NCI-H2196 (cell line): Measurements from ENCODE around the gene SNX14.

ENCODE experiments used
- DNase-seq: peaks from one replicate; lab custom pipeline; 2025; ENCODE audit not compliant: unreplicated experiment; lab: John Stamatoyannopoulos, UW

The SNX14 gene

DNA sequence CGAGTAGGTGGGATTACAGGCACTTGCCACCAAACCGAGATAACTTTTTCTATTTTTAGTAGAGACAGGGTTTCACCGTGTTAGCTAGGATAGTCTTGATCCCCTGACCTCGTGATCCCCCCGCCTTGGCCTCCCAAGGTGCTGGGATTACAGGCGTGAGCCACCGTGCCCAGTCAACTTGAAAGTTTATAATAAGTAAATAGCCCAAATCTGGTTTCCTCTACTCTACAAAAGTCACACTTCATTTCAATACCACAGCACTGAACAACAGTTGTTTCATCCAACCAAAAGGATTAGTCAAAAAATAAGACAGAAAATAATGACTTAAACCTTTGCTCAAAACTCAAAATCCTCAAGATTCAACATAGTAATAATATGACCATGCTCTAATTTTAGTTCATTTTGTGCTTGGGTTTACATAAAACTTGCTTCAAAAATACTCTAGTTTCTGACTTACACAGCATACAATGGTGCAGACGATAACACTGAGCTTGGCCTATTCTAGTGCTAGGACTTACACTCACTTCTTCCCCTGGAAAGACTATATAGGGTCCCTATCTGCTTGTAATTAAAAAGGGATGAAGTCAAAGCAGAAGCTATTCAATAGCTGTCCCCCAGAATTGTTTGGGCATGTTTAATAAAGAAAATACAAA, 87.1 kb downstream of the SNX14 start:
- no peak for DNase-seq

GRCh38 chr6:85498596-85499258, 94.9 kb downstream of the SNX14 start:
- DNase-seq = peak; percentile 57

- DNase-seq = no peak
Measured at GRCh38 chr6:85496856-85497255, 96.8 kb downstream of the SNX14 start.

- no peak for DNase-seq
Measured at GRCh38 chr6:85496009-85496579, 97.6 kb downstream of the SNX14 start.

DNA sequence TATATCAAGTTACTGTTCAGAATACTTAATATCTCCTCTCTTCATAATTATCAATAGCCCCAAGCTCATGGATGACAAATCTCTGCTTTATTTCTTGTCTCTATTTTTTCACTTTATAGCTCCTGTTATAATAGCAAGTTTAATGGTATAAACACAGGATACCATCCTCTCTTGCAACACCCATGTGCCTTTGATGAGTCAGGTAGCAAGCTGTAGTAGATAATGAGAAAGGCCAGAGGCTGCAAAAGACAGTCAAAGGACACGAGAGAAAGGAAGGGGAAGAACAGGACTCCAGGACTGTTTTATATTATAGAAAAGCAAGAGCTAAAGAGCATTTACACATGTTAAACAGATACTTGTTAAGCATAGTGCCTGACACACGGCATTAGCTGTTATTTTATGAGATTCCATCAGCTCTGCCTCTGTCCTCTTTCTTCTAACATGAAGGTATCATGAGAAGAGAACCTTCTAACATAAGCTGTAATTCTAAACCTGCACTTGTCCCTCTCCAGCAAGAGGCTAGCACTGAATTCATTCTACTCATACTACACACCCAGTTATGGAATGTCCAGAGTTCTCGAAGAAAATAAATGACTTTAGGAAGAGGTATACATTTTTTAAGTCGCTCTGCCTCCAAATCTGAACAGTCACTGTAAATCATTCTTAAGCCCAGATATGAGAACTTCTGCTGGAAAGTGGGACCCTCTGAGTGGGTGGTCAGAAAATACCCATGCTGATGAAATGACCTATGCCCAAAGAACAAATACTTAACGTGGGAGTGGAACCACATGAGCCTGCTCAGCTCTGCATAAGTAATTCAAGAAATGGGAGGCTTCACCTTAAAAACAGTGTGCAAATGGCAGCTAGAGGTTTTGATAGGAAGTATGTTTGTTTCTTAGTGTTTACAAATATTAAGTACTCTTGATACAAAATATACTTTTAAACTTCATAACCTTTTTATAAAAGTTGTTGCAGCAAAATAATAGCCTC, 98.8 kb downstream of the SNX14 start:
- DNase-seq = no peak

GRCh38 chr6:85493389-85493788, 100.3 kb downstream of the SNX14 start:
- DNase-seq = no peak

DNA sequence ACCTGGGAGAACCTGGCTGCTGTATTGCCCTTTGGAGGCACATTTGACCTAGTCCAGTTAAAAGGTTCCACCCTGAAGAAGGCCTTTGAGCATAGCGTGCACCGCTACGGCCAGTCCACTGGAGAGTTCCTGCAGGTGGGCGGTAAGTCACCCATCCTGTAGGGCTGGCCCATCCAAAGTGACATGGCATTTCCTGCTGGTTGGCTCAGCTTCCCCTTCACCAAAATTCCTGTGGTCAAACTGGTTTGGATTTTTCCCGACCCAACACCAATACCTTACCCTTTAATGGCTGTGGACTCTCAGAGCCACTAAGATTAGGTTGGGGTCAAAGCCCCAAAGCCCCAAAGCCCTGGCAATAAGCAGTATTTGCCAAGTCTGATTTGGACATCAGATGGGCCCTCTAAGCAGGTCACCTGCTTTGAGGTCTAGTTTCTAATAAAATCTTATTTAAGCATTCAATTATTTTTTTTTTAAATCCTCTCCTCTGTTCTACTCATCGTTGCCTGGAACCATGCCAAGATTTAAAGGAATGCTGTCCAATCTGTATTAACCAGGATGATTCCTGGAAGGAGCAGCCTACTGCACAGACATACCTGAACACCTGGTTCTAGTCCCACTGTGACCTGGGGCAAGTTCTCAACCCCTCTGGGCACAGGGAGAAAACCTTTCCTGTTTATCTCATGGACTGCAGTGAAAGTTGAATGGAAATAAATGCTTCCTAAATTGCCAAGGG, 103.0 kb downstream of the SNX14 start:
- DNase-seq = no peak

DNA sequence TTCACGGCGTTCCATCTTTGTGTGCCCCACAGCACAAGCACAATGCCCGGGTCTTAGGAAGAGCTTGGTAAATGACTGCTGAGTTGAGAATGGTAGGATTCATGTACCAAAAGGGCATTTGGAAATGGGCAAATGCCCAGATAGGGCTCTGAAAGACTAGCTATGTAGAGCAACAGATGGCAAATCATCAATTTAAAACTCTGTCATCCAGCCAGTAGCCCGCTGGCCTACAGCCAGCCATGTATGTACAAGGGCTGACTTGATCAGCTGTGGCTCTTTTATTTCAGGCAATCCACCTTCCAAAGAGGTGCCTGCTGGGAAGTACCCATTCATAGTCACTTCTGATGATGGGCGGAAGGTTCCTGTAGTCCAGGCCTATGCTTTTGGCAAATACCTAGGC, 108.7 kb downstream of the SNX14 start:
- DNase-seq = no peak

- DNase-seq = no peak
Measured at GRCh38 chr6:85483846-85484245, 109.8 kb downstream of the SNX14 start.

DNA sequence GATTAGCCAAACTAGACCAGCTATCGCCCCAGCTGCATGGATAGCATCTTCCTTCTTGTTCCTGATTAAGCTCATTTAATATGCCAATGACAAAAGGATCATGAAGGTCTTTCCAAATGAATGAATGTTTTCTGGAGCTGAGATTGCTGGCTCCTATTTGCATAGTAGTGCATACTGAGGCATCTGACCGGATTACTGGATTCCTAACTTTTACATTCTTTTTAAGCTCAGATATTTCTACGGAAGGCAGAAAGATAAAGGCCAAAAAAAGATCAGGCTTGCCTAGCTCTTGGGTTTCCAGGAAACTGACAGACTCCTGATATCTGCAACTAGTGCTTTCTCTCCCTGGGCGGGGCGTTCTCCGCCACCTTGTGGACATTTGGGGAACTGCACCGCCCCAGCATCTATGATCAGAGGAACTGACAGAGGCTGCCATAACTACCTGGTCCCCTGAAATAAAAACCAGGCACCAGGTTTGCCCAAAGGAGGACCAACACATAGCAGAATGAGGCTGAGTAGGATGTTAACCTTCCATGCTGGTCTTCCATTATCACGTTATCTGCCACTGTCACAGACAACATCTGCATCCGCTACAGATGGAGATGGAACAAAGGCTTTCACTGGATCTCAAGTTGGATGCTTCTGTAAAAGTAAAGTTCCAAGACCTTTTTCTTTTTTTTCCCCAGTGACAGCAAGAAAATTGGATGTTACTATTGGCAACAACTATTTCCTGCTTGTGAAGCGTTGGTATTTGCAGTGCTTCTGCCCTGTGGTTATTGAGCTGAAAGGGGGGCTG, 110.6 kb downstream of the SNX14 start:
- DNase-seq = peak; percentile 65

GRCh38 chr6:85482206-85482904, 111.3 kb downstream of the SNX14 start:
- no peak for DNase-seq

DNA sequence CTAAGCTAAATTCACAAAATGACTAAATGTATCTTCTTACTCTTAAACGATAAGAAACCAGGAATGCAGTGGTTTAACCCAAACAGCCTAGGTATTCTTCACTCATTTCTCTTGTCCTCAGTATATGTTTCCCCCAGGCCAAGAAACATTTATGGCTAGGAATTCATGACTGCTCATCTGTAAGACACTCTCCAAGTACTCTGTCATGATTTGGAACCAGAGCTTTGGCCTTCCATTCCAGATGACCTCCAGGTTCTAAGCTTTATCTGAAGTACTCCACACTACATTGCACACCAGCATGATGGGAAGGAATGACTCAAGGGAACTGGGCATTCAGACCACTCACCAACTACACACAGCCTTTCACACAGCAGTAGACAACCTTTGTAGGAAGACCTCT, 114.5 kb downstream of the SNX14 start:
- DNase-seq = no peak

DNA sequence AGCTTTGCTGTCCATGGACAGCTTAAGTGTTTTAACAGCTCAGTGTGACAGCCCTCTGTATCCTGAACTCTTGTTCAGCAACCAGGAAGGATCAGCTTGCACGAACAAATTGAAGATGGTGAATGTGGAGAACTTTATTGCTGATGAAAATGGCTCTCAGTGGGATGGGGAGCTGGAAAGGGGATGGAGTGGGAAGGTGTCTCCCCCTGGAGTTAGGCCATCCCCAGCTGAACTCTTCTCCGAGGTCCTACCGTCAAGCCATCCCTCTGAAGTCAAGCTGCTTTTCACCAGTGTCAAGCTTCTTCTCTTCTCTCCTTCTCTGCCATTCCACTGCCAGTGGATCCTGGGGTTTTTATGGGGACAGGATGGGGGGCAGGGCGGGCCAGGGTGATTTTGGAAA, 117.1 kb downstream of the SNX14 start:
- DNase-seq = no peak

GRCh38 chr6:85473748-85474147, 119.9 kb downstream of the SNX14 start:
- DNase-seq = no peak

- DNase-seq = no peak
Measured at GRCh38 chr6:85472744-85473143, 120.9 kb downstream of the SNX14 start.

DNA sequence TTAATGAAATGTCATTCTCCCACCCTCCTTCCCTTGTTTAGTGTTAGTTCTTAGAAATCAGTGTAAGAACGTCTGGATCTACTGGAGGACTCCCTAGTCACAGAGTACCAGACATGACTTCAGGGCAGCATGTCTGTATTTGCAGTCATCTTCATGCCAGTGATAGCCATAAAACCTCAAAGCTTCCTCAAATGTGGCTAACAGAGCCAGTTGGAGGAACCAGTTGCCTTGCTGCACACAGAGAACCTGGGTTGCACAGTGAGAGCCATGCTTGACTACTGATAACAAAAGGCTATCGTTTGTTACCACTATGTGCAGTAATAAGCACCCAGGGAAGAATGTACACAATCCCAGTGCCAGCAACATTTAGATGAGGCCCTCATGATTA, 123.6 kb downstream of the SNX14 start:
- DNase-seq = no peak

DNA sequence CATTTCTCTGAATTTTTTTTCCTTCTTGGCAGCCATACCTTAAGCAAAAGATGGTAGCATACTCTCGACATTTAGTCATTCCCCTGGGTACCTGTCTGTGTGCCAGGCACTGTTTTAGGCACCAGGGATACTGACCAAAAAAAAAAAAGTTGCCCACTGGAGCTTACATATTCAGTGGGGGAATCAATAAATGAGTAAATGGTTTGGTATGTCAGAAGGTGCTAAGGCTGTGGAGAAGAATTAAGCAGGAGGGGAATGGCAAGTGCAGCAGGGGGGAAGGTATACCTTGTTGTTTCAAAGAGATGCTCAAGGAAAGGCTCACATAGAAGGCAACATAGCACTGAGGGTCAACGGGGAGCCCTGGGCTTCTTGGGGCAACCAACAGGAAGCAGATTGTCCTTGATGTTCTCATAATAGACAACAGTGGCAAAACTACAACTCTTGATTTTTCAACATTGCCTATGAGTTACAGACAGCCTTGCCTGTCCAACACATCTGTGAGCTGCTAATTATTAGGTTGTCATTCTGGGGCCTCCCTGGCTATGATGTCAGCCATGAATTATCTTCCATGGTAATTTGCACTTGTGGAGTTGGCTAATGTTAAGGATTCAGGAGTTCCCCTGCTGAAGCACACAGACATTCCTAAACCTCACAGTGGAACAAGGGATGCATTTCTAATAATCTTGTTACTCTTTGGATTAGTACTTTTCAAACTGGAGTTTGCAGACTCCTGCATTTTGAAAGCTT, 124.2 kb downstream of the SNX14 start:
- DNase-seq = no peak

- DNase-seq = no peak
Measured at GRCh38 chr6:85468326-85468725, 125.3 kb downstream of the SNX14 start.

DNA sequence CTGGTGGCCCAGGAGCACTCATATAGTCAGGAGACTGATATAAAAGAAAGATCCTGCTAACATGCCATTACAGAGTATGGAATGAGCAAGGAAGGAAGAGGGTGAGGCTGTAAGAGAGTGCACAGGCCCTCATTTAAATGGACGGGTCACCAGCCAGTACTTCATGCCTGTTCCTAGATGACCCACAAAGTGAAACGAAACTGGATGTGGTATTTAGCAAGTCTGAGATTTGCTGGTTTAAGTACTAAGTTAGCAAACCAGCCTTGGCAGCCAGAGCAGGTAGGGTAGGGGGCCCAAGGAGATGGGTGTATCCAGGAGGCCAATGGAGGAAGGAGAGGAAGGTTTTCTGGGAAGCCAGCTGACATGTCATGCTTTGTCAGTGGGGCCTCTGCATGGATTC, 127.9 kb downstream of the SNX14 start:
- DNase-seq = no peak
